Measurements from ENCODE around the gene SNX32. TPM values are rescaled to one million over a fixed set of nuclear protein-coding genes. Genes with fewer than 3 reads are reported as not detected.

Gene SNX32
- total and polyA plus RNA-seq, 4 donors = 0.14 to 0.88 (median 0.64) TPM

GRCh38 chr11:65802841-65803240, 30.9 kb upstream of the SNX32 start:
- Histone ChIP-seq H3K27me3 (ENCODE audit: control insufficient read depth in 3 of 3, insufficient read depth in 3 of 3, low read length in 2 of 3) (peaks cover 0 to 10% (median 0%) of the 10 kb centered on the region in 3 donors), H3K27ac (ENCODE audit: low read depth in 1 of 2, low read length in 1 of 2) (no peak overlapping the region), H3K4me1 (ENCODE audit: control insufficient read depth in 5 of 5, insufficient read depth in 5 of 5, low read length in 5 of 5) (no peaks in the 10 kb centered on the region), H3K4me3 (no peak overlapping the region), H3K9ac (ENCODE audit: insufficient read depth in 1 of 2, low read length in 2 of 2) (no peak overlapping the region), H3K9me3 (ENCODE audit: control insufficient read depth in 4 of 4, insufficient read depth in 3 of 4, low read length in 3 of 4) (no peaks in the 10 kb centered on the region), H3K36me3 (ENCODE audit: control insufficient read depth in 4 of 4, insufficient read depth in 4 of 4, low read length in 4 of 4) (no peaks in the 10 kb centered on the region)
- no peak for TF ChIP-seq CTCF (IDR thresholded peaks at IDR 0.05; ENCODE audit: control extremely low read depth, extremely low read depth)
- ATAC-seq (ENCODE audit: insufficient read depth, low FRiP score) (no peak), DNase-seq (no peak)
- 71 to 75% methylated on average over 9 of the region's 9 CpGs for WGBS, 2 donors

- Histone ChIP-seq H3K36me3 (ENCODE audit: control insufficient read depth in 4 of 4, insufficient read depth in 4 of 4, low read length in 4 of 4) (no peaks in the 10 kb centered on the region), H3K27me3 (ENCODE audit: control insufficient read depth in 3 of 3, insufficient read depth in 3 of 3, low read length in 2 of 3) (peaks cover 0 to 10% (median 0%) of the 10 kb centered on the region in 3 donors), H3K4me3 (no peak overlapping the region), H3K9me3 (ENCODE audit: control insufficient read depth in 4 of 4, insufficient read depth in 3 of 4, low read length in 3 of 4) (no peaks in the 10 kb centered on the region), H3K4me1 (ENCODE audit: control insufficient read depth in 5 of 5, insufficient read depth in 5 of 5, low read length in 5 of 5) (no peaks in the 10 kb centered on the region), H3K27ac (ENCODE audit: low read depth in 1 of 2, low read length in 1 of 2) (no peak overlapping the region), H3K9ac (ENCODE audit: insufficient read depth in 1 of 2, low read length in 2 of 2) (no peak overlapping the region)
- no peak for ATAC-seq (ENCODE audit: insufficient read depth, low FRiP score)
- no peak for TF ChIP-seq CTCF (IDR thresholded peaks at IDR 0.05; ENCODE audit: control extremely low read depth, extremely low read depth)
- DNase-seq = no peak
- 50 to 67% methylated on average over 21 of the region's 21 CpGs for WGBS, 2 donors
These were observed 29.8 kb upstream of the SNX32 start for GRCh38 chr11:65803797-65804492.

- ATAC-seq (ENCODE audit: insufficient read depth, low FRiP score) (no peak), DNase-seq (no peak)
- Histone ChIP-seq H3K36me3 (ENCODE audit: control insufficient read depth in 4 of 4, insufficient read depth in 4 of 4, low read length in 4 of 4) (no peaks in the 10 kb centered on the region), H3K4me1 (ENCODE audit: control insufficient read depth in 5 of 5, insufficient read depth in 5 of 5, low read length in 5 of 5) (peaks cover 0 to 2% (median 0%) of the 10 kb centered on the region in 5 donors), H3K9ac (ENCODE audit: insufficient read depth in 1 of 2, low read length in 2 of 2) (no peak overlapping the region), H3K27me3 (ENCODE audit: control insufficient read depth in 3 of 3, insufficient read depth in 3 of 3, low read length in 2 of 3) (peaks cover 0 to 16% (median 3%) of the 10 kb centered on the region in 3 donors), H3K9me3 (ENCODE audit: control insufficient read depth in 4 of 4, insufficient read depth in 3 of 4, low read length in 3 of 4) (no peaks in the 10 kb centered on the region), H3K27ac (ENCODE audit: low read depth in 1 of 2, low read length in 1 of 2) (no peak overlapping the region), H3K4me3 (no peak overlapping the region)
- no peak for TF ChIP-seq CTCF (IDR thresholded peaks at IDR 0.05; ENCODE audit: control extremely low read depth, extremely low read depth)
- WGBS, 2 donors = 56 to 76% methylated on average over 6 of the region's 6 CpGs
These were observed 26.8 kb upstream of the SNX32 start for GRCh38 chr11:65806979-65807378.
